Left forelimb (tissue), 1 donor: ENCODE data around the gene TMPRSS2.

Source experiments
- DNase-seq: peaks from one replicate; pipeline ENCODE4 v3.0.0-alpha.2; 2018; ENCODE audit warnings: low spot score

TMPRSS2 gene

GRCh38 chr21:41481191-41481590, 26.8 kb downstream of the TMPRSS2 start:
- DNase-seq = no peak

DNA sequence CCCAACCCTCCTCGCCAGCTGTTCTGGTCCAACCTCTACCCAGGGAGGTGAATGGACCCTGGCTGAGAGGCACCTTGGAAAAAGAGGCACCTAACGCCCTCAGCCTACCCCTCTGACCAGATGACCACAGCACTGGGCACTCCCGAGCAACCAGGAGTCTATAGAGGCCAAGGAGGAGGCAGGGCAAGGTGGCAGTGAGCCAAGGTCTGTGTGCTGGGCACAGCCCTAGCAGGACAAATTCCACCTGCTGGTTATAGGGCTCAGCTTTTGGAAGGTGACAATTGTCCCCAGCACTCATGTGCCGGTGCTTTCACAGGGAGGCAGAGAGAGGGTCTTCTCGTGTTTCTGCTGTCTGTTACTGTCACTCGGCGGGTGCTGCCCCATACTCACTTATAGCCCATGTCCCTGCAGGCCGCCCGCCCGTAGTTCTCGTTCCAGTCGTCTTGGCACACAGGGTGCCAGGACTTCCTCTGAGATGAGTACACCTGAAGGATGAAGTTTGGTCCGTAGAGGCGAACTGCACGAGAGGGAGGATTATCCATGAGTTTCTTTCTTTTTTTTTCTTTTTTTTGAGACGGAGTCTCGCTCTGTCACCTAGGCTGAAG, 27.8 kb downstream of the TMPRSS2 start:
- no peak for DNase-seq

DNA sequence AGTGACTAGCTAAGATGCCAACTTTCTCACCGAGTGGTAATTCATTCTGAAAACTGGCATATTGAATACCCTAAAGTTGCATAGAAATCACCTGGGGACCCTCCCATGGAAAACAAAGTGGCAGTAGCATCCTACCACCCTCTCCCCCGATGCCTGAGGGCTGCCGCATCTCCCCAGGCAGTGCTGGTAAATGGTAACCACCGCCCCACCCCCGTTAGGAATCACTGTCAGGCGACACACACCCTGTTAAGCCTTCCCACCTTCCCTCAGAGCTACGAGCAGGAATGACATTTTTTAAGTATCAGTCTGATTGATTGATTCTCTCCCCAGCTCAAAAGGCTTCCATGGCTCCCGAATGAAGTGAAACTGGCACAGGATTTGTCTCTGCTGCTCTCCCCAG, 28.3 kb downstream of the TMPRSS2 start:
- no peak for DNase-seq

DNA sequence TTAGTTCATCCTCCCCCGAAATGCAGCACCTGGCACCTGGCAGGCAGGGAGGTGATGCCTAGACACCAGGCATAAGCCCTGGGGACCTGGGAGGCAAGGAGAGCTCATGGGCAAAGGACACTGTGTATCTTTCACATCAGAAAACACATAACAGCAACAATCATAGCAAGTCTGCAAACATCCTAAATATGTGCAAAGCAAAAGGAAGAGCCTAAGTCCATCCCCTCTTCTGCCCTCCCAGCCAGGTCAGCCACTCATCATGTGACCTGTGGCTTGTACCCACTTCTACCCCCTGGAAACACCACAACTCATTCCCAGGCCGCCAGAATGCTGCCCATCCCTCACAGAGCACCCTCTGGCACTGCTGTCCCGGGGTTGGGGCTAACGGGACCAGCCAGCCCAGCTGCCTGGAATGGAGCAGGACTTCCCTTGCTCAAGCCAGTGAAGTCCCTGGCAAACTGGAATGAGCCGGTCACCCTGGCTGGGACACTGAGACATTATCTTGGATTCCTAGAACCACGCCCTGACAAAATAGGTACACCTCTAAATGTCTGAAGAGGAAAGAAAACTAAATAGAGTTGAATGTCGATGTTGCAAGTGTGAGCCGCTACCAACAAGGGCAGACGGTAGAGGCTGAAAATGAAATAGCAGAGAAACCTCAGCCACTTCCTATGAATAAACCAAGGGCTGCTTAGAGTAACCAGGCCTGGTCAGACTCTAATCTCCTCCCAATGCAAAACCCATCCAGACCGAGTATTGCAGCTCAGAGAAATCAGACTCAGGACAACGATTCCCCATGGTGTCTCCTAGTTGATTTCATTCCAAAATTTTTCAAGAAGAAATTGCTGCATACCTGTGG, 29.4 kb downstream of the TMPRSS2 start:
- no peak for DNase-seq

DNA sequence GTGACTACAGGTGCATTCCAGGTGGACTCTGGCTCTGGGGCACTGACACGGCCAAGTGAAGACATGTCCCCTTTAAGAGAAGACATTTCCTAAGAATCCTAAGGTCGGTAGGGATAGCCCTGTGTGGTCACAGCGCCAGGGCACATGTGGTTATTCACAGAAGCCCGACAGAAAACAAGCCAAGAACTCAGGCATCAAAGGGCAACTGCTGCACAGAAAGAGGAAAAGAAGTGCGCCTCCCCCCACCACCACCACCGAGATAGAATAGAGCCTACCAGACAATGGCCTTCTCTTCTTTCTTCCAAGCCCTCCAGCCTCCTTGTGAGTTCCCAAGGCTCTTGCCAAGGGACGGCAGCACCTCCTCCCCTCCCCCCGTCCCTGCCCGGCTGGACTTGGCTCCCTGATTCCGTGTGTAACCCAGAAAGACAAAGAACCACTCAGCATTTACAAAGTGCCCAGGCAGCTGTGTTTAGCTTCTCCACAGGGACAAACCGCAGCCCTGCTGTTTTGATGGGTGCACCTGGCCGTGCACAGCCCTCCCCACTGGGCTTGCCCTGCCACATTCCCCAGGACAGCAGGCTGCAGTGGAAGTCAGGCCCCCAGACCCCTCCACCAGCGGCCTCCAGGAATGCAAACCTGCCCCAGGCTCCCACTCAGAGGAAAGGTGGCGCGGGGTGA, 30.2 kb downstream of the TMPRSS2 start:
- DNase-seq = no peak

- DNase-seq = no peak
Measured at GRCh38 chr21:41475714-41476420, 32.1 kb downstream of the TMPRSS2 start.

- DNase-seq = no peak
Measured at GRCh38 chr21:41472753-41473548, 35.0 kb downstream of the TMPRSS2 start.

- DNase-seq = no peak
Measured at GRCh38 chr21:41470054-41470453, 37.9 kb downstream of the TMPRSS2 start.

GRCh38 chr21:41466024-41466820, 41.7 kb downstream of the TMPRSS2 start:
- no peak for DNase-seq

GRCh38 chr21:41465176-41465781, 42.7 kb downstream of the TMPRSS2 start:
- DNase-seq = no peak

GRCh38 chr21:41460578-41461527, 47.1 kb downstream of the TMPRSS2 start:
- peak; percentile 79 for DNase-seq

DNA sequence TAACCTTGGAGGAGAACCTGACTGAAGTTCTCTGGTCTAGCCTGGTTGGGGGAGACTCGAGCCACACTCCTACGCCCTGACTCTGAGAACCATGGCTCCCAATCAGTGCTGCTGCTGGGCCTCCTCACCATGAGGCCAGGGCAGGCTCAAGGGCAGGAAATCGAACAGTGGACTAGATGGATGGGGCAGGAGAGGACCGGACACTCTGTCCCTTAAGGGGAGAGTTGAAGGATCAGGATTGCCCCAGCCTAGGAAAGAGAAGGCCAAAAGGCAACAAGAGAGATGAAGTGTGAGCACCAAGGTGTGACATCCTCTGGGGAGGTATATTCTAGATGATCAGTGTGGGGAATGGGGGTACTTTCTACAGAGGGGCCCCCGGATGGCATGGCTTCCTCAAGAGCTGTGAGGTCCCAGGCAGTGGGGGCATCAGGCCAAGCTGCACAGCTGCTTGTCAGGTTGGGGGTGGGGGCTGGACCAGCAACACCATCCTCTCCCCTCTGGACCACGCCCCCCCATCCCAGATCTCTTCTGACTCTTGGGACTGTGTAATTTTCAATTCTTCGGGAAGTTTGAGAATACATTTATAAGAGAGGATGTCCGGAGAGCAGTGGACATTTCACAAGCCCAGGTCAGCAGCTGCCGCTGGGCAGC, 47.9 kb downstream of the TMPRSS2 start:
- DNase-seq = no peak

DNA sequence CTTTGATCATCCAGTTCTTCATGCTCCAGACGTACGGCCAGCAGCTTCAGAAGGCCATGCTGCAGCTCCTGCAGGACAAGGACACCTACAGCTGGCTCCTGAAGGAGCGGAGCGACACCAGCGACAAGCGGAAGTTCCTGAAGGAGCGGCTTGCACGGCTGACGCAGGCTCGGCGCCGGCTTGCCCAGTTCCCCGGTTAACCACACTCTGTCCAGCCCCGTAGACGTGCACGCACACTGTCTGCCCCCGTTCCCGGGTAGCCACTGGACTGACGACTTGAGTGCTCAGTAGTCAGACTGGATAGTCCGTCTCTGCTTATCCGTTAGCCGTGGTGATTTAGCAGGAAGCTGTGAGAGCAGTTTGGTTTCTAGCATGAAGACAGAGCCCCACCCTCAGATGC, 49.4 kb downstream of the TMPRSS2 start:
- DNase-seq = no peak

DNA sequence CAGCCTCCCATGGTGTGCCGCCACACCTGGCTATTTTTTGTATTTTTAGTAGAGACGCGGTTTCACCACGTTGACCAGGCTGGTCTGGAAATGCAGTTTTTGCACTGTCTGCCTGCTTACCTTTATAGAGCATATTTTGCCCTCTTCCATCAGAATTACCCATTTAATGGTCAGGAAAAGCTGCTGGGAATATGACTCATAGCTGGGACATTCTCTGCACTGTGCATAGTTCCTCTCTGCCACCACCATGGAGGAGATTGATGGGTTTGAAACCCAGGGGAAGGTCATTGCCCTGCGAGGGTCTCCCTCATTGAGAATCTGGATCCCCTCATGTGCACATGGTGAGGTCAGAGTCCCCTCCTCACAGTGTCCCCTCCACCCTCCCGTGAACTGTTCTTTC, 49.8 kb downstream of the TMPRSS2 start:
- DNase-seq = no peak

- DNase-seq = no peak
Measured at GRCh38 chr21:41453761-41454160, 54.2 kb downstream of the TMPRSS2 start.

- no peak for DNase-seq
Measured at GRCh38 chr21:41453198-41453597, 54.8 kb downstream of the TMPRSS2 start.

GRCh38 chr21:41451753-41452676, 55.9 kb downstream of the TMPRSS2 start:
- DNase-seq = no peak

- DNase-seq = no peak
Measured at GRCh38 chr21:41449613-41450012, 58.3 kb downstream of the TMPRSS2 start.
